ENCODE measurements around the gene WDR62.
"Not testable (repeated sequence)": the region's sequence is repeated elsewhere in the genome, so short reads cannot be mapped to it uniquely, and the experiment has no call there.

The WDR62 gene

DNA sequence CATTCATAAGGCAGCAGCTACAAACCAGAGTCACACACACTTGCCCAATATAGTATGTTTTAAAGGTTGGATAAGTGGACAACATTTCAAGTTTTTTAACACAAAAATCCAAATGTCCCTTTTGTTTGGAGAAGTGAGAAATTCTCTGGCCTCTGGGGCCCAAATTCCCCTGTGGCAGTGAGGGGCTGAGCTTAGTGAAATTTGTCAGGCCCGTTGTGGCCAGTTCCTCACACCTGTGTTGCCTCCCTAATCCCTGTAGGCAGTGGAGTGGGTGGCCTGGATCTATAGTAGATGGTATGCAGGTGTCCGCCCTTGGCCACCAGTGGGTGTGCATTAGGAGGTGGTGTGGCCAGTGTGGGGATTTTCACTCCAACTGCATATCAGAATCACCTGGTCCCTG is 6.7 kb downstream of the WDR62 start:
- intact Hi-C loops (cut with DNase I) = loop anchor here (2.0 kb wide), 1 partner anchor 109 kb away; no protein-coding TSS in a partner anchor
- no peak for DNase-seq

DNA sequence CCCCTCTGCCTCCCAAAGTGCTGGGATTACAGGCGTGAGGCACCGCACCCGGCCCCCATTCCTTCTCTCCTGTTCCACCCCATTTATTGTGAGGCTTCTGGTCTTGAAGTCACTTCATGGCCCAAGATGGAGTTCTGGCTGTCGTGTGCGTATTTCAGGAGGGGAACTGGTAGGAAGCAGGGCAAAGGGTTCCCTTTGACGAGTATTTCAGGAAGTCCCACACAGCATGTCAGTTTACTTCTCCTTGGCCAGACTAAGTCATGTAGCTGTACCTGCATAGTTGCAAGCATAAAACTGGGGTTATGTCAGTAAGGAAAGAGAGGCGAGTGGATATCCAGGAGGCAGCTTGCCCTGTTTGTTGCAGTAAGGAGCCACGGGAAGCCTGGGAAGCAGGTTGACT is 10.1 kb downstream of the WDR62 start:
- intact Hi-C loops (cut with DNase I) = no loop called here
- DNase-seq = no peak

DNA sequence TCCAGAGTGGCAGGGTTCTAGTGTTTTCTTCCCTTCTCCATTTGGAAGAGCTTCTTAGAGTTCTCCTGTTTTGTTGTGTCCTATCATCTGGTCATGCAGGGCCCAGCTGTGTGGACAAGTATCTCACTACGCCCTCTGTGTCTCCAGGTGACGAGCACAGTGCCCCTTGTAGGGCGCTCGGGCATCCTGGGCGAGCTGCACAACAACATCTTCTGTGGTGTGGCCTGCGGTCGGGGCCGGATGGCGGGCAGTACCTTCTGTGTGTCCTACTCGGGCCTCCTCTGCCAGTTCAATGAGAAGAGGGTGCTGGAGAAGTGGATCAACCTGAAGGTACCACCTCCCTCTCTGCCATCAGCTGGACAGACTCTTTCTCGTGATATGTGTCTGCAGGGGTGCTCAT is 13.0 kb downstream of the WDR62 start:
- intact Hi-C loops (cut with DNase I) = no loop called here
- no peak for DNase-seq

DNA sequence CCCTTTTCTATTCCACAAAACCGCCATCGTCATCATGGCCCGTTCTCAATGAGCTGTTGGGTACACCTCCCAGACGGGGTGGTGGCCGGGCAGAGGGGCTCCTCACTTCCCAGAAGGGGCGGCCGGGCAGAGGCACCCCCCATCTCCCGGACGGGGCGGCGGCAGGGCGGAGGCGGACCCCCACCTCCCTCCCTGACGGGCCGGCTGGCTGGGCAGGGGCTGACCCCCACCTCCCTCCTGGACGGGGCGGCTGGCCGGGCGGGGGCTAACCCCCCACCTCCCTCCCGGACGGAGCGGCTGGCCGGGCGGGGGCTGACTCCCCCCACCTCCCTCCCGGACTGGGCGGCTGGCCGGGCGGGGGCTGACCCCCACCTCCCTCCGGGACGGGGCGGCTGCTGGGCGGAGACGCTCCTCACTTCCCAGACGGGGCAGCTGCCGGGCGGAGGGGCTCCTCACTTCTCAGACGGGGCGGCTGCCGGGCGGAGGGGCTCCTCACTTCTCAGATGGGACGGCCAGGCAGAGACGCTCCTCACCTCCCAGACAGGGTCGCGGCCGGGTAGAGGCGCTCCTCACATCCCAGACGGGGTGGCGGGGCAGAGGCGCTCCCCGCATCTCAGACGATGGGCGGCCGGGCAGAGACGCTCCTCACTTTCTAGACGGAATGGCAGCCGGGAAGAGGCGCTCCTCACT is 14.3 kb downstream of the WDR62 start:
- intact Hi-C loops (cut with DNase I); DNase-seq: not testable (repeated sequence)

DNA sequence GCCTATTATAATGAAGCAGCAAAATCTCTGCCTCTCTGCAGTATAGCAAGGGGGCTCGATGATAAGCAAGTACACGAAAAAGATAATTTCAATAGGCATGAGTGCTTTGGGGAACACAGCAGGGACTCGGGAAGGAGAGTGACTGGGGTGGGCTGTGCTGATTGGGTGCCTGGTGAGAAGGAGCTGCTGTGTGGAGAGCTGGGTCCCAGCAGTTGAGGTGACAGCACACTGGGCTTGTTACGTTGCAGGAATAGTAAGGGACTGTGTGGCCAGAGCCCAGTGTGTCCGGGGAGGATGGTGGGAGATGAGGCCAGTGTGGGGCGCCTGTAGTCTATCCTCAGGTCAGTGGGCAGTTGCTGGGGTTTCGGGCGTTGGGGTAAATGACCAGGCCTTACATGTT is 17.4 kb downstream of the WDR62 start:
- intact Hi-C loops (cut with DNase I) = no loop called here
- no peak for DNase-seq

DNA sequence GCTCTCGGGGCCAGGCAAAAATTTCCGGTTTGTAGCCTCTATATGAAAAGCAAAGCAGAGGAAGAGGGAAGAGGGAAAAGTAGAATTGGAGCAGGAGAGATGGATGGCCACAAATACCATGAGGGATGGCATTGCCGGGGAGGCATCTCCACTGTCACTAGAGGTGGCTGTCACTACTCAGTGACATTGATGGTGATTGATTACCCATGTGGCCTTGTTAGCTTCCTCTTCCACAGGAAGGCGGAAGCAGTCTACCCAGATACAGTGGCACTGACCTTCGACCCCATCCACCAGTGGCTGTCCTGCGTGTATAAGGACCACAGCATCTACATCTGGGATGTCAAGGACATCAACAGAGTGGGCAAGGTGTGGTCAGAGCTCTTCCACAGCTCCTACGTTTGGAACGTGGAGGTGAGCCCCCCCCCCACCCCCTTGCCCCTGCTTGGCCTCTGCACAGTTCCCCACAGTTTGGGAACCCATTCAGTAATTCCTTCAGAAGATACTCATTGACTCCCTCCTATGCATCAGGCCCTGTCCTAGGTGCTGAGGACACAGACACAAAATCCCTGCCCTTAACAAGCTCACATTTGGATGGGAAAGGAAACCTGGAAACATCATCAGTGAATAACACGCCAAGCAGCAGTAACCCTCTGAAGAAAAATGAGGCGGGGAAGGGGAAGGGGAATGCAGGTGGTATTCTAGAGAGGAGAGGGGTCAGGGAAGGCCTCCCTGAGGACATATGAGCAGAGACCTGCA is 18.6 kb downstream of the WDR62 start:
- intact Hi-C loops (cut with DNase I) = no loop called here
- no peak for DNase-seq

DNA sequence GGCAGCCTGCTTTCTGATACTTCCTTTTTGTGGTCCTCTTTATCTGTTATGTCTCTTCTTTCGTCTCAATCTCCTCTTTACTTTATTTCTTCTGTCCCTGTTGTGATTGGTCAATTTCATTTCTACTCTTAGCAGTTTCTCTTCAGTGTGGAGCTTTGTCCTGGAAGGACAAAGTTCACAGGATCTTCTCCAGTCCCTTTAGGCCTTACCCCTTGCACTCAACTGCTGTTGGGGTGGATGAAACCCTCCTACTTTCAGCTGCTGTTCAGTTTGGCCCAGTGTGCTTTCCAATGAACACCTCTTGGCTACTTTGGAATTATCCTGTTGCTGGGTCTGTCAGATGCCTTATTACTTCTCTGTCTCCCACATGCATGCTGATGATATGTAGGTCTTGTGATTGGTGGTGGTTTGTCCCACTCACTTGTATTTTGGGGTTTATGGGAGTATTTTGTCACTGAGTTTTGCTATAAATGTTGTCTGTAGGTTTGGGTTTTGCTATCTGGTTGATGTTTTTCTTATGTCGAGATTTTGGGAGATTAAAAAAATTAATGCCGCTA is 24.8 kb downstream of the WDR62 start:
- intact Hi-C loops (cut with DNase I) = no loop called here

DNA sequence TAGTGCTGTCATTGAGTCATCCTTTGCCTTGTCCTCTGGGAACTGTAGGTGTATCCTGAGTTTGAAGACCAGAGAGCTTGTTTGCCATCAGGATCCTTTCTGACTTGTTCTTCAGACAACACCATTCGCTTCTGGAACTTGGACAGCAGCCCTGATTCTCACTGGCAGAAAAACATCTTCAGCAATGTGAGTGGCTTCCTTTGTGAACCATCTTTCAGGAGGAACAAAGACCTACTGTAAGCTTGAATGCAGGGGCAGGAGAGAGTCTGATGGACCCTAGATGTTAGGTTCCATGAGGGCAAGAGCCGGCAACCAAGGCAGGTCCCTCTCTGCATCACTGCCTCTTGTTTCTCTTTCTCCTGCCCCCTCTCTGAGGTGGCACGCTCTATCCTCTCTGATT is 26.7 kb downstream of the WDR62 start:
- peak in 41 of 42 donors; percentile 21 to 90 (median 75) for DNase-seq
- intact Hi-C loops (cut with DNase I) = no loop called here

More for the DNA sequence above, 24.8 kb downstream of the WDR62 start:
- DNase-seq = no peak

DNA sequence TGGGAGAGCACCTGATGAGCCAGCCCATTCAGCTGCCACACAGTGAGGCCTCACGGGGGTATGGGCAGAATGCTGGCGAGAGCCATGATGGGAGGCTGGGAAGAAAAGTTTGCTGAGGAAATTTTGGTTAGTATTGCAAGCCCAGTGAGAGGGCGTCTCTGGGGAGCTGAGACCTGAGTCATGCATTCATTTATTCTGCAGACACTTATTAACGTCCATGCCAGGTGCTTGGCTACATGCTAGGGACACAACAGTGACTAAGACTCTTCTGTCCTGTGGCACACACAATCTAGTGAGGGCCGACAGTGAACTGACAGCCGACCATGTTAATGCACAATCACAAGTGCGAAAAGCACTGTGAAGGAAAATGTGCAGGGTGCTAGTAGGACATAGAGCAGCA is 27.2 kb downstream of the WDR62 start:
- intact Hi-C loops (cut with DNase I) = no loop called here
- DNase-seq = no peak

DNA sequence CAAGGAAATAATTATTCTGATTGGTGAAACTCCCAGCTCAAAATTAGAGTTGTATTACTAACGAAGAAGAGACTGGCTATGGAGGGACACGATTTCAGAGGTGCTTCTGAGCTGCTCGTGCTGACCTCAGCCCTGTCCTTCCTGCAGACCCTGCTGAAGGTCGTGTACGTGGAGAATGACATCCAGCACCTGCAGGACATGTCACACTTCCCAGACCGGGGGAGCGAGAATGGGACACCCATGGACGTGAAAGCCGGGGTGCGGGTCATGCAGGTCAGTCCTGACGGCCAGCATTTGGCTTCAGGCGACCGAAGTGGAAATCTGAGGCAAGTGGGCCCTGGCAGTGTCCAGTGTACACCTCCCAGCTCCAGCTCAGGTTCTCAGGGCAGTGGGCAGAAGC is 28.2 kb downstream of the WDR62 start:
- no peak for DNase-seq
- intact Hi-C loops (cut with DNase I) = no loop called here

DNA sequence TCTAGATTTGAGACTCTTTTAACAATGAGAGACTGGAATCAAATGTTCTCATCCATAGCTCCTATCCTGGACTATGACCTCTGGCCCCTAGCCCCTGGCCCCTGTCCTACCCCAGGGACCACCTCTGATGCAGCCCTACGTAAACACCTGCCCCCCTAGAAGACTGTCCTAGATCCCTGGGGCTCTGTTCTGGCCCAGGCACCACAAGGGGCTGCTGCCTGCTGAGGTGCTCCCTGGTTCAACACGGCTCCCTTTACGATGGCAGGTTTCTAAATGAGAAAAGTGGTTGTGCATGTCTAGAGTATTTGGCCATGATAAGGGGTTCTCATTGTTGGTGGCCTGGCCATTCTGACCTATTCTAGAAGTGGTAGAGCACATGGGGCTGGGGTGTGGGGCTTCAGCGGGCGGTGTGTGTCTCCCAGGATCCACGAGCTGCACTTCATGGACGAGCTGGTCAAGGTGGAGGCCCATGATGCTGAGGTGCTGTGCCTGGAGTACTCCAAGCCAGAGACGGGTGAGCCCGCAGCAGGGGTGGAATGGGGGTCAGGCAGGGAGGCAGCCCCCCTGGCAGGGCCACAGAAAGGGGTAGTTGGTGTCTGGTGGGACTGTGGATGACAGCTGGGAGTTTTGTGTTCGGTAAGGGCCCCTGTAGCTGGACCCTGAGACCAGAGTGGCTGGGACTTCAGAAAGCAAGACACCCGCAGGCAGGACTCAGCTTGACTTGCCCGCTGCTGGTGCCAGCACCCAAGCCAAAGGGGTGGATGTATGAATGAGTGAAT is 29.7 kb downstream of the WDR62 start:
- no peak for DNase-seq
- intact Hi-C loops (cut with DNase I) = no loop called here

DNA sequence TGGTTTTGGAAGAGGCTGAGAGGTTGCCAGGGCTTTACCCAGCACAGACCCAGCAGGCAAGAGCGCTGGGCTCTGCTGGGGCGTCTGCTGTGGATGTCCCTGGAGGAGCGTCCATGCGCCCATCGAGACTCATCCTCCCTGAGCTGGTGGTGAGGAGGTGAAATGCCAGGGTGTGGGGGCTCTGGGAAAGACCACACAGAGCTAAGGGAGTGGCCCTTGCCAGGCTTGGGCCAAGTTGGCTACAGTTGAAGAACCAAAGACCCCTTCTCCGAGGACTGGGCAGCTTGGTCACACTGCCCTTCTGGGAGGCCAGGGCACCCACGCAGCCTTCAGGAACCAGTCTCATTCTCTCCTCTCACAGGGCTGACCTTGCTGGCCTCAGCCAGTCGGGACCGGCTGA is 31.6 kb downstream of the WDR62 start:
- intact Hi-C loops (cut with DNase I) = no loop called here
- DNase-seq = no peak

DNA sequence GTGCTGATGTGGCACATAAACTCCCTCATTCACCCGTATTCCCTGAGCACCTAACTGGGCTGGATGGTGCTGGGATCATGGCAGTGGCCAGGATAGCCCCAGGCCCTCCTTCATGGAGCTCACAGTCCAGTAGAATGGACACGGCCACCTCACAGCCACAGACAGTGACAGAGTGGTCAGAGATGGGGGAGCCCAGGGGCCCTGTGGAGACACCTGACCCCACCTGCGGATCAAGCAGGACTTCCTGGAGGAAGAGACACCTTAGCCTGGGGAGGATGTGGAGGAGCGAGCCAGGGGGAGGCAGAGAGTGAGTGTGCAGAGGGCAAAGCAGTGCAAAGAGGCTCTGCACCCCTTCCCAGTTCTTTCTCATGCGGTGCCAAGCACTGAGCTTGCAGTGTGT is 35.1 kb downstream of the WDR62 start:
- intact Hi-C loops (cut with DNase I) = no loop called here
- DNase-seq = no peak

DNA sequence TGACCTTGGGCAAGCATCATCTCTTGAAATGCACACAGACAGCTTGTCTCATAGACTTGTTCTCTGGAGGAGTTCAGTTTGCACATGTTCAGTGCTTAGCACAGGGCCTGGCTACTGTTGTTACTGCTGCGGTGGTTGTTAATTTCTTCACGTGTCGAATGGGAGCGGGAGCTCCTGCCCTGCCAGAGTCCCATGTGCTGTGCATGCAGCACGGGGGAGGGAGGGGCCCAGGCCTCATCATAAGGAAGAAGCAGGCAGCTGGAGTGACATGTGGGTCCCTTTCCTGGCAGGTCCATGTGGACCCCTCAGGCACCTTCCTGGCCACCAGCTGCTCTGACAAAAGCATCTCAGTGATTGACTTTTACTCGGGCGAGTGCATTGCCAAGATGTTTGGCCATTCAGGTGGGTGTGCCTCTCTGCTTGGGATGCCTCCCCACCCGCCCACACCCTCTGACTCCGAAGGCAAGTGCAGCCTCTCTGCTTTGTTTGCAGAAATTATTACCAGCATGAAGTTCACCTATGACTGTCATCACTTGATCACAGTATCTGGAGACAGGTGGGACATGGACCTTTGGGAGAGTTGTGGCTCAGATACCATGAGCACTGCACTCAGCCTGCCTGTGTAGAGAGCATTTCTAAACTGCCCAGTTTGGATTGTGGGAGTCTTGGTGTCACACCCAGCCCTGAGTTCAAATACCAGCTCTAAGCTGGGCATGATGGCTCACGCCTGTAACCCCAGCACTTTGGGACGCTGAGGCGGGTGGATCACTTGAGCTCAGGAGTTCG is 36.4 kb downstream of the WDR62 start:
- no peak for DNase-seq
- intact Hi-C loops (cut with DNase I) = no loop called here

DNA sequence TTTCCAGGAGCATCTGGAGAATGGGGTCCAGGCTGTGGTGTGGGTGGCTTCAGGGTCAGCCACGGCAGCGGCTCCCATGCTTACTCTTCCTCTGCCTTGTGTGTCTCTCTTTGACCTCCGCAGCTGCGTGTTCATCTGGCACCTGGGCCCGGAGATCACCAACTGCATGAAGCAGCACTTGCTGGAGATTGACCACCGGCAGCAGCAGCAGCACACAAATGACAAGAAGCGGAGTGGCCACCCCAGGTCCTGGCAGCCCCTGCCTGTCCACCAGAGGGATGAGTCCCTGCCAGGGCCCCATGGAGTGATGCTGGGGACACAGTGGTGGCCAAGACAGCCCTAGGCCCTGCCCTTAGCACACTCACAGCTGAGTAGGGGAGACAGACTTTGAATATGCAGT is 37.9 kb downstream of the WDR62 start:
- peak in 4 of 42 donors; percentile 19 to 35 (median 23) for DNase-seq
- intact Hi-C loops (cut with DNase I) = no loop called here

DNA sequence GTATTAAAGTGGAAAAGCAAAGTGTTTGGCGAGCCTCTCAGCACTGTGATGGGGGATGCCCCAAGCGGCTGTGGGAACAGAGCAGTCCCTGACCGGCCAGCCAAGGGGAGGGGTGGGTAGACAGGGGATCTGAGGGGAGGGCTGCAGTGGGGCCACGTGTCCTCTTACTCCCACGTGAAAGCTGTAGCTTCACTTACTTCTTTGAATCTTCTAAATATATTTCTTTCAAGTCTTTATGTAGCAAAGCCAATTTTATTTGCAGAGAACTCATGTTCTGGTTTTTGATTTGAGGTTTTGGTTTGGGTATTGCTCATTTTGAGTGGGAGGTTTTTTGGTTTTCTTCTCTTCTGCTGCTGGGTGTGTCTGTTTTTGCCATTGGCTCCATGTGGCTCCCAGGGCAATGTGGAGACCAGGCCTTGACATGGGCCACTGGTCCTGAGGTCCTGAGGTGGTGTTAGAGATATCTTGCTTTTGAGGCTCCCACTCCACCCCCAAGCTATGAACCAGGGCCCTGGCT is 38.5 kb downstream of the WDR62 start:
- DNase-seq = no peak
- intact Hi-C loops (cut with DNase I) = no loop called here

DNA sequence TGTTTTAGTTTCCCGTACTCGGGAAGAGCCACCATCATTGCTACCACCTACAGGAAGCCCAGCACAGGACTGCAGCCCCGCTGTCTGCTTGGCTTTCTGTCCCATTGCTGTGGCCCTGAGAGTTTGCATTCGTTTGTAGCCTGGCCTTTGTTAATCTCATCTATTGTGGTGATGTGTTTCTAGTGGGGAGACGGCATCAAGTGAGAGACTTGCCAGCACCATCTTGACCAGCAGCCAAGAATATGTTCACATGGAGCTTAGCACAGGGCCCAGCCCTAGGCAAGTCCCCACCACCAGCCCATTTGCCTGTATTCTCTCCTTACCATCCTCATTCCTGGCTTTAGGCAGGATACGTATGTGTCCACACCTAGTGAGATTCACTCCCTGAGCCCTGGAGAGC is 39.0 kb downstream of the WDR62 start:
- peak in 35 of 42 donors; percentile 12 to 90 (median 60) for DNase-seq
- intact Hi-C loops (cut with DNase I) = no loop called here

DNA sequence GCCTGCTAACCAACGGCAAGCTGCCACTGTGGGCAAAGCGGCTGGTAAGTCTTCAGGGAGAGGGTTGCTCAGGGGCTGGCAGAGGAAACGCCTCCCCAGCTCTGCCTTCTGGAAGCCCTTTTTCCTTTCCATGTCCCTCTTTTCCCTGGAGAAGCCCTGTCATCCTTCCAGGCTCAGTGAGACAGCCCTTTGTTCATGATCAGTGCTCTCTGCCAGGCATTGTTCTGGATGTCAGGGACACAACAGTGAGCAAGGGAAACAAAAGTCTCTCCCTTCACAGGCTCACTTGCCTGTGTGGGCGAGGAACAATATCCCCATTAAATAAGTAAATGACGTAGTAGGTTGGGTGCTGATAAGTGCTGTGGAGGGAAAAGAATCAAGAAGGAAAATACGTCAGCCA is 42.3 kb downstream of the WDR62 start:
- intact Hi-C loops (cut with DNase I) = no loop called here
- peak; percentile 23 to 95 (median 82) for DNase-seq

Measured in head of caudate nucleus (tissue), 42 donors.